ENCODE measurements around the gene REEP1.
"Not testable (repeated sequence)": the region's sequence is repeated elsewhere in the genome, so short reads cannot be mapped to it uniquely, and the experiment has no call there.

Gene REEP1

DNA sequence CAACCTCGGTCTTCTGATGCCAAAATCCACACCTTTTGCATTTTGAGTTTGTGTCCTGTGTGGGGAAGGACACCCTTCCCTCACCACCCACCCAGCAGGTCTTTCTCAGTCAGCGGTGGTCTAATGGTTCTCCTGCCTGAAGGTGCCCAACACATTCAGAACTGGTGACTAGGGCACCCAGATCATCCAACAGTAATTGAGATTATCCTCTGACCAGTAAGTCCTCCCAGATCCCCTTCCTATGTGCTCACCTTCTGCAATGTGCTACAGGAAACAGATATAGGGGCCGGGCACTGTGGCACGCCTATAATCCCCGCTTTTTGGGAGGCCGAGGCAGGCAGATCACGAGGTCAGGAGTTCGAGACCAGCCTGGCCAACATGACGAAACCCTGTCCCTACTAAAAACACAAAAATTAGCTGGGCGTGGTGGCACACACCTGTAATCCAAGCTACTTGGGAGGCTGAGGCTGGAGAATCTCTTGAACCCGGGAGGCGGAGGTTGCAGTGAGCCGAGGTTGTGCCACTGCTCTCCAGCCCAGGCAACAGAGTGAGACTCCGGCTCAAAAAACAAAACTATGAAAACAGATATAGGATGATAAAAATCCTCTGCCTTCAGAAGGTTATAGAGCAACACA, 56.2 kb downstream of the REEP1 start:
- DNase-seq = no peak

DNA sequence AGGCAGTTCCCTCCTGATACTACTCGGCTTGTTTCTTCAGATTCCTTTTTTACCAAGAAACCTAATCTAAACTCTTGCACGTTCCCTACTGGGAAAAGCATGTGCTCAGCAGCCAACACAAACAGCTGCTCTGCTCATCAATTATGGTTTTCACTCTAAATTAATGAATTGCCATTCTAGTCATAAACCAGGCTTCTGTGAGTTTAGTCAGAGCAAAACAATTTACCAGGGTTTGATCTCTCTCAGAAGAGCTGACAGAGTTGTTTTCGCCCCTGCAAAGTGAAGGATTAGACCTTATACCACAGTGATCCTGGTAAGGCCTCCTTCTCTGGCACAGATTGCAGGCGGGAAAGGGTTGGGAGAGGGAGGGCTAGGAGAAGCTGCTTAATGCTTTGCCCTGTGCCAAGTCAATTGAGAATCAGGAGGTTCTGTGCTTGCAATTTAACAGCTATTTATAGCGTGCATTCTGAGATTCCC, 57.2 kb downstream of the REEP1 start:
- DNase-seq = peak; percentile 60

DNA sequence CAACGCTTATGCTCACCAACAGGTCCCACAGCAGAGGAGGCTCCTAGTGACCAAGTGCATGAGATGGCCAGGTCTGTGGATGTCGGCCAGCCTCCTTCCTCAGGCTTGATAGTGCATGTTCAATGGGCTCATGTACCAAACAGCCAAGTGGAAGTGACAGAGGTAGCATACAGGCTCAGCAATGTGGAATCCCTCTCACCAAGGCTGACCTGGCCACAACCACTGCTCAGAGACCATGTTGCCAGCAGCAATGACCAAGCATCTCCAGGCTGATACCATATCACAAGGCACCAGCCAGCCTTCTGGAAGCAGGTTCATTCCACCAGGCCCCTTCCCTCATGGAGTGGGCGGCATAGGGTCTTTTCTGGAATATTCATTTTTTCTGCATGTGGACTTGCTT, 61.5 kb downstream of the REEP1 start:
- no peak for DNase-seq

DNA sequence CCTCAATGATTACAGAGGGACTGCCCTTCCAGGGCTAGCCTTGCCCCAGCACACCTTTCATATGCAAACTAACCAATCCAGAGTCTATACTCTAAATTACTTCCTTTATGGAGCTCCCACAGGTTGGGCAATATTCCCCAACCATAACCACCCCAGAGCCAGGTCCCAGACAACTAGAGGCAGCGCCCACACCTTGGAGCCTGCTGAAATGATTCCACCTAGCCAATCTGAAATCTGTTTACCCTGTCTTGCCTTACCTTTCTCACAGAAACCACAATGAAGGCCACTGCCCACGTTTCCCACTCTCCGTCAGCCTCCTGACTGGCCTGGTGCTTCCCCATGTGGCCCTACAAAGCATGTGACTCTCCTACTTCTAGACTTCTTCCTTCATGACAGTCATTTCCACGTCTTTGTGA, 62.0 kb downstream of the REEP1 start:
- DNase-seq = no peak

DNA sequence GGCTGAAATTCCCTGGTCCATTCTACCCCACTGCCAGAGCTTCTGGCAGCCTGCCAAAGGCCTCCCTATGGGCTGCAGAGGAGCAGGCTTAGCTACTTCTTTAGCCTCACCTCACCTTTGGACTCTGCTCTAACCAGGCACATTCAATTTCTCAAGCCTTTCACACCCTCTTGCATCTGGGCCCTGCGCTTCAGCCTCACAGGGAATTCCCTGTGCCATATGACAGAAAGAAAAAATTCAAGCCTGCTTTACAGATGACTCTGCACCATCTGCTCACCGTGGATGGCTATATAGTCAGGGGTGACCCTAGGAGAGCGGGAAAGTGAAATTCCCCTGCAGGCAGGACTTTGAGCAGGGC, 62.5 kb downstream of the REEP1 start:
- peak; percentile 12 for DNase-seq

DNA sequence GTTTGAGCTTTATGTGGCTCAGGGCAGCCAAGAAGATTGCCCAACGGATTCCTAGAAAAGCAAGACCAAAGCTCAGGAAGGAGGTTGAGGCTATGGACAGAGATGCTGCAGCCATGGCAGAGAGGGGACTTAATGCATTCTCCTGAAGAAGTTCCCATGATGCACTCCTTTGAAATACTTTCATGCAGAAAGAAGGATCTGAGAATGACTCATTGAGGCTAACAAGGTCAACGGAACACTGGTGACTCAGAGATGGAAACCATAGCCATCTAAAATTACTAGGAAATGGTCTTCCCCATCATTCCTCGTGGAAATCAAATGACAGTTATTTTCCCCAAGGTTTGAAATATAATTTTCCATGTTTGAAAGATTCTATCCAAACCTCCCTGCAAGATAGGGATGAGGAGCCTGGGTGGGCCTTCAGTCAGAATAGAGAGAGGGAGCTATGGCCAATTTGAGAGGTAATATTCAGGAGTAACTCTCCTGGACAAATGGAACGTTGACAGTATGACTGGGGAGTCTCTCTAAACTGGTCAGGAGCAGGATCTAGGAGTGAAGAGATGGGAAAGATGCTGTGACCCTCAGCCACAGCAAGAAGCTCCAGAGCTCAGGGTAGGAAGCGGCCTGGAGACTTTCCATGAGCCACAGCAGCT, 63.0 kb downstream of the REEP1 start:
- DNase-seq = peak; percentile 58

DNA sequence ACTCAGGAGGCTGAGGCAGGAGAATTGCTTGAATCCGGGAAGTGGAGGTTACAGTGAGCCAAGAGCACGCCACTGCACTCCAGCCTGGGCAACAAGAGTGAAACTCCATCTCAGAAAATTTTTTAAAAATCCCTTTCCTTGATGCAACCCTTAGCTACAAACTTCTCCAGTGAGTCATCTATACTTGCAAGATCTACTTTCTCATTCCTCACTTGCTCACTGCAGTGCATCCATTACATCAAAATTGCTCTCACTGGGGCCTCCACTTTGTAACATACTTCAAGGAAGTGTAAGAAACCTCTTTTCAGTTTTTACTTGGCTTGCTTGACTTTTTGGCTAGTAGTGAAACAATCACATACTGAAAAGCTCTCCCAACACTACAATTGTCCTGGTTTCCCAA, 65.3 kb downstream of the REEP1 start:
- DNase-seq = no peak

DNA sequence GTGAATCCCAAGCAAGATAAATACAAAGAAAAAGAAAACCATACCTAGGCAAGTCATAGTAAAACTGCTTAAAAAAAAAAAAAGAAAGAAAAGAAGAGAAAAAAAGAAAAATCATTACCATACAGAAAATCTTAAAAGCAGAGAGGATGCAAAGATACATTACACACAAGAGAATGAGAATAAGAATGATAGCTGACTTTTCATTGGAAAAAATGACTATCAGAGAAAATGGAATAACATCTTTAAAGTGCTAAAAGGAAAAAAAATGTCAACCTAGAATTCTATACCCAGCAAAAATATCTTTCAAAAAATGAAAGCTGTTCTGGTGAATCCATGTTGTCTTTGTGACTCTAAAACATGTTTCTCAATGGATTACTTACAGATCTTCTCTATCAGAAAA, 66.2 kb downstream of the REEP1 start:
- no peak for DNase-seq

DNA sequence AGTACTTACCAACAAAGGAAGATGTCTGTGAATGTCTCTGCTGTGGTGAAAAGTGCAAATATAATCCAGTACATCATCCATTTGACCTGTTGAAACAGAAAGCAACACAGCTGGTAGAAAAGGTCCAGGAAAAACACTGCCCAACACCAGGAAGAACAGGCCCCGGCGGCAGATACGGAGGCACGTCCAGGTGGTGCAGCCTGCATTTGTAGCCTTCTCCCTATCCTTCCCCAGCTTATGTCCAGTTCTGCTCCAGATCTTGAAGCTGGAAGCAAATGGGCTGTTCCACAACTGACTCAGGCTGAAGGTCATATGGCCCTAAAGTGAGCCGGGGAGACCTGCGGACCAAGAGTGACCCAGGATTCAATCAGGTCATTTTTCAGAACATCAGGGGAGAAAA, 73.5 kb downstream of the REEP1 start:
- DNase-seq = no peak

DNA sequence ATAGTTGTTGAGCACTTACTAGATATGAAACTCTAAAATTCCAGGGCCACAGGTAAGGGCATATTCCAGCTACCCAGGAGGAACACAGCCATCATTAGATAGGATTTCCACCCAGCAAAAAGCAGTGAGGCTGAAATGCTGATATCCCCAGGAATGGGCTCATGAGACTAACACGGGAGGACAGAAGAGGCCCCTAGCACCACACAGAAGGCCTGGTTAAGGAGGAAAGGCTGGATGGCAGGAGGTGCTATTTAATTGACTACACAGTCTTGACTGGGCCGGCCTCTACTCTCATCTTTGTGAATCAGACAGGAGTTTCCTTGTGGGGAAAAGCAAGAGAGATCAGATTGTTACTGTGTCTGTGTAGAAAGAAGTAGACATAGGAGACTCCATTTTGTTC, 76.4 kb downstream of the REEP1 start:
- no peak for DNase-seq

DNA sequence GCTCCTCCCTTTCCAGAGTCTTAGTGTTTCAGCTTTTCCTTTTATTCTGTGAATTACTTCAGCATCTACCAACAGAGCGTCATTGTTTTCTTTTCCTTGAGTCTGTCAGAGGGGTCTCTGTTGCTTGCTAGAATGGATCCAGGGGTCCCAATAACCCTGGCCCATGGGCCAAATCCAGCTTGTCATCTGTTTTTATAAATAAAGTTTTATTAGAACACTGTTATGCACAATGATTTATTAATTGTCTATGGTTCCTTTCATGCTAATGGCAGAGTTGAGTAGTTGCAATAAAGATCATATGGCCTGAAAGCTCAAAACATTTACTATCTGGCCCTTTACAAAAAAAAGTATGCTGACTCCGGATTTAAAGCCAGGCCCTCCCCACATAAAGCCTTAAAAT, 79.3 kb downstream of the REEP1 start:
- no peak for DNase-seq

DNA sequence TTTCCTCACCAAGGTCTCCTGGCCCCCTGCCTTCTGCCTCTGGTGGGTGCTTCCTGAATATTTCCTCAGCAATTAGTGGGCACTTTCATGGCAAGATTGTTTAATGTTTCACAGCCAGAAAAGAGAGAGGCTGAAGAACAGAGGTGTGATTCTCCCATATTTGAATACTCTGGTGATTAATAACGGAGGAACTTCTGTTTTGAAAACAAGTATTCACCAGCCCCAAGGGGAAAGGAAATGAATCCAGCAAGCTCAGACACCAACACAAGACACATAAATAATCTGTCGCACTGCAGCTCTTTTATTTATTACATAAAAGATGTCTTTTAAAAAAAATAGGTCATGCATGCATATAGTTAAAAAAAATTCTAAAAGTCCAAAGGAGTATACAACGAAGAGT, 80.4 kb downstream of the REEP1 start:
- no peak for DNase-seq

DNA sequence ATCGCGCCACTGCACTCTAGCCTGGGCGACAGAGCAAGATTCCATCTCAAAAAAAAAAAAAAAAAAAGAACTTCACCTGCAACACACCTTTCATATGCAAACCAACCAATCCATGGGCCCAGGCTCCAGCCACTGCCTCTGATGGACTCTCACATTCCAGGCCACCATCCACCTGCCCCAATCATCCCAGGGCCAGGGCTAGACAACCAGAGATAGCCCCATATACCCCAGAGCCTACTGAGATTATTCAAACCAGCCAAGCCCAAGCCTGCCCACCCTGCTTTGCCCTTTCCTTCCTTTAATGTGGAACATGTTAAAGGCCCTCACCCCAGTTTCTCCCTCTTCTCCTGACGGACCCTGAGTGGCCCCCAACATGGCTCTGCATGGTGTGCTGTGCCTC, 81.1 kb downstream of the REEP1 start:
- no peak for DNase-seq

DNA sequence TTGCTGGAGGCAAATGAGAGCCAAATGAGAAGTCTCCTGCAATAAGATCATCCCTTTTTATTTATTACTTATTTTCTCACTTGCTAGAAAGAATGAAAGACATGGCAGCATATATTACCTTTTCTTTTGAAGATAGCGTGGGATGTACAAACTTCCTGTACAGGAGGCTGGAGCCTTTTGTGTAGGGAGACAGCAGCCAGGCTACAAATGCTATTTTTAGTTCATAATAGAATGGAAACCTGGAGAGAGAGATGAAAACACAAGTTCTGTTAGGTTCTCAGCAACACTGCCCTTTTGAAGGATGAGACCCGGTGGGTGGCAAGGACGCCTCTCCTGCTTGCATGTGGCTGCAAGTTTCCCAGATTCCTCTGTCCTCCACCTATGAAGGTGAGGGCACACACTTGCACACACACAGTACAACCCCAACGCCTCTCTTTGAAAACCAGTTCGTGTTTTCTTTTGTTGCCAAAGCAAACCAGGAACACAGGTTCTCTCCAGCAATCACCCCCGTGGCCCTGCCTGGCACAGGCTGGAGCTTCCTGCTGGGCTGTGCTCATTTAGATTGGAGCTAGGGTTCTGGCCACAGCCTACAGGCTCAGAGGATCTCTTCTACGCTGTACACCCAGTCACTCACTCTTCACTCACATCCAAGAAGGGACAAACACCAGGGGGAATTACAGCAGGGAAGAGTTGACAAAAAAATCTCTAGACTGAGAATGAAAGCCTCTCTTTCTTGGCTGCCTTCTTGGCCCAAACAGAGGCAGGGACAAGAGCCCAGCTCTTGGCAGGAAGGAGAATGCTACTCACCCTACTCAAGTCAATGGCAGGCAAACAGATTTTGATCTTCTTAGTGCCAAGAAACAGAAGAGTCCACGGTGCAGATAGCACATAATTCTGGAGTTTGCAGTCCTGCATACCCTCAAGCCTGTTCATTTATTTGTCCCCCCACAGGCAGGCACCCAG, 82.6 kb downstream of the REEP1 start:
- DNase-seq = no peak

DNA sequence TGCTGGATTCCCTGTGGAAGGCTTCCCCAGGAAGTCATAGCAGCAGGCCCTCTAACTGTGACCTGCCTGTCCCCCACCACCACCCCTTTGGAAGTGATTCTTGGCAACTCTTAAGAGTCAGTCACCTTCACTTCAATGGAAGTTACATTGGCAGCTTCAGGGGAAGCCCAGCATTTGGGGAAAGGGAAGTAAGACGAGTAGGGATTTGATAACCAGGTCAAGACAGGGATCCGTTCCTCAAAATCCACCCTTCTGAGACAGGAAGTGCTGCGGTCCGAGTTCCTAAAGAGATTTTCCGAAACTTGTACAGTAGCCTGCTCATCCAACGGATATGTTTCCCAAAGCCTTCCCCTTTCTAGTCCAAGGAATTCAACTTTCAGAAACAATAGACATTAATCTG, 84.0 kb downstream of the REEP1 start:
- no peak for DNase-seq

DNA sequence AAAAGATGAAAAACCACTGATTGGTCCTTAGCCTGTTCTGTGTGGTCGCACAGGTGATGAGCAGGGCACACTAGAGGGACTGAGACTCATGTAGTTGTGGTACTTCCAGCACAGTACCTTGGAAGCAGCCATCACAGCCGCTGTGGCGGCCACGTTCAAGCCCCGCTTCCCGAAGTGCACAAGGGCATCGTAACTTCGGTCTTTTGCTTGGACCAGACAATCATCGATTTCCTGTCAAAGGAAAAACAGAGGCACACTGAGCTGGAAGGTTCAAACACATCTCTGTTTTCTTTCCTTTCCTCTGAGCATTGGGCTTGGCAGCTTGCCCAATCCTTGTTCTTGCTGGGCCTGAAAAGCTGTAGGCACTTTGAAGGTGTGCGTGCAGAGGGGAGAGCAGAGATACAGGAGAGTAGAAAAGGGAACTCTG, 85.6 kb downstream of the REEP1 start:
- DNase-seq = no peak

DNA sequence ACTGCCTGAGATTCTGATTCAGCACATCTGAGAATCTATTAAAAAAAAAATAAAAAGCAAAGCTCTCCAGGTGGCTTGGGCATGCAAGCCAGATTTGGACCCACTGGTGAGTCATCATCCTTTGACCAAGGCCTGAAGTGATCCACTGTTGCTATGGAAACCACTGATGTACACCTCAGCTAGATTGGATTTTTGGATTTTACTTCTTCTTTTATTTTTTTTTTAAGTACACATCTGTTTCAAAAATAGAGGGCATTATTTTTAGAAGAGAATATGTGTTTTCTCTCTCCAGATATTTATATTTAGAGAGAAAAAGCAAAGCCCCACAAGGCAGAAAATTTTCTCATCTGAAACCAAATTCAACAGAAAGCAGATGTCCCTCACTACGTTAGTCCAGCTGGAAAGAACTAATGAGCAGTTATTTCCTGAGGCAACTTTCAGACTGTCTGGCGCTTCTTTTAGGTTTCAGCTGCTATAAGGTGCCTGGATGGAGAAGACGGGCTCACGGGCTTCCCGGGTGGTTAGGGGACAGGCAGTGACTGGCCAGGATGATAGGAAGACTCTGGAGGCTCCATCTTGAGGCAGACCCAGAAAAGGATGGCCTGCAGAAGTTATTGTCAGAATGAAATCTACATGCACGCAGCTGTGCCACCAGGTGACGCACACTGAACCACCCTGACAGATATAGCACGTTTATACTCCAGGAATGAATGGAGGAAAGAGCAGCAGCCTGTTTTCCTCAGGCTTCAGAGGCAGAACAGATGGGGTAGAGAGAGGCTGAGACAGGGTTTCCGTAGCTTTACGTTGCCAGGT, 87.6 kb downstream of the REEP1 start:
- DNase-seq = peak; percentile 80

DNA sequence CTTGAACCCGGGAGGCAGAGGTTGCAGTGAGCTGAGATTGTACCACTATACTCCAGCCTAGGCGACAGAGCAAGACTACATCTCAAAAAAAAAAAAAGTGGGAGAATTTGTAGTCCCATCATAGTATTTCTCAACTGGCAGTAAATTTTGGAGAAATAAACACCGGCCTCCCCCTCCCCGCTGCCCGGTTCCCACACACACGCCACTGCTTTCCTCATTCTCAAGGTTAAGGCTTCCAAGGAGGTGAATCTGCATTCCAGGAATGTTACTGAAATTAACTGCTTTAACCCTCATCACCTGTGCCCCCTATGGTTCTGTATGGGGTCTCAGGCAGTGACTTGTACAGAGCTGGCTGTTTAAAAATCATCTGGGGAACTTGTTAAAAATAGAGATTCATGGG, 88.2 kb downstream of the REEP1 start:
- no peak for DNase-seq

DNA sequence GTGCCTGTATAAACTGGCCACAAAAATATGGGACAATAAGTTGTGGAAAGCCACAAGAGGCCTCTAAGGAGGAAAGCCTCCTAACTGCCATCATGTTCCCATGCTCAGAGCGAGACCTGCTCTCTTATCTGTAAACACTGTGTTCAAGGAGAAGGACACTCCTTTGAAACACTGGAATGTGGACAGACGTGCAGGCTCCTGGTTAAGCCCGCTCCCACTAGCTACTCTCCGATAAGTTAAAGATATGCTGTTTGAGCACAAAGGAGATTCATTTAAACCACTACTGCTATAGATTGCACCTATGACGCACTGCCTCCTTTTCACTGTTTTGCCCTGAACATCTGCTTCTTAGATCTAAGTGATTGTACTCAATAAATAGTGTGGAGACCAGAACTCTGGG, 92.2 kb downstream of the REEP1 start:
- DNase-seq = not testable (repeated sequence)

DNA sequence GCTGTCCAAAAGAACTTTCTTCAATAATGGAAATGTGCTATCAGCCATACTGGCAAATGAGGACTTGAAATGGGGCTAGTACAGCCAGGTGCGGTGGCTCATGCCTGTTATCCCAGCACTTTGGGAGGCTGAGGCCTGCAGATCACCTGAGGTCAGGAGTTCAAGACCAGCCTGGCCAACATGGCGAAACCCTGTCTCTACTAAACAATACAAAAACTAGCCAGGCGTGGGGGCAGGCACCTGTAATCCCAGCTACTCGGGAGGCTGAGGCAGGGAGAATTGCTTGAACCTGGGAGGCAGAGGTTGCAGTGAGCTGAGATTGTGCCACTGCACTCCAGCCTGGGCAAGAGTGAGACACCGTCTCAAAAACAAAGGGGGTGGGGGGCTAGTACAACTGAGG, 92.6 kb downstream of the REEP1 start:
- DNase-seq = not testable (repeated sequence)

DNA sequence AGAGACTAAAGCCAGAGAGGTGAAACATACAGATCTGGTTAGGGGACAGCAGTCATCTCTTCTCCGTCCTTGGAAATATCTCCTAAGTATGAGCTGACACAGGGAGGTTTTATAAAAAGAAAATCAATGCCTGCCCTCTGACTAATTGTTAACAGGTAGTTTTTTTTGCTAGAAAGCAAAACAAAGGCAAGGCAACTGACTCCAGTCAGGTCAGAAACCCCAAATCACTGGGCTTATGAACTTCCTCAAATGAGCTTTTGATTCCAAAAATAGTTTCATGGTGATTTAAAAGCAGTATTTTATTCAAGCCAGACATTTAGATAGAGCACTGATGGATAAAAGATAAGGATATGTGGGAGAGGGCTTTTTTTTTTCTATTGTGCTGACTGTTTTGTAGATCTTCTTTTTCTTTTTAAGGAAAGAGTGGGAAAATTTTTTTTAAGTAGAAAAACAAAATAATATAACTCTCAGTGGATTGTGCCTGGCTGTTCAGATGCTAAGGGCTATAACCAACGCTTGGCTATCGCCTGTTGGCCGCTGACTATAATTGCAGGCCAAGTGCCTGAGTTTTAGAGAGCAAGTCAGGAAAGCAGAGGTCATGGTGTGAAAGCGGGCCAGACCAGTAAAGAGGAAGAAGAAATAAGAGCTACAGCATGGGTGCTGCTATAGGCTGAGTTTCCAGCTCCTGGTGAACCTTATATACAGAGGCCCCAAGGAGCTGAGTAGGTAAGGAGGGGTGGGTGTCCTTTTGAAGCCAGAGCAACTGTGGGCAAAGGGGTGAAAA, 93.3 kb downstream of the REEP1 start:
- no peak for DNase-seq

DNA sequence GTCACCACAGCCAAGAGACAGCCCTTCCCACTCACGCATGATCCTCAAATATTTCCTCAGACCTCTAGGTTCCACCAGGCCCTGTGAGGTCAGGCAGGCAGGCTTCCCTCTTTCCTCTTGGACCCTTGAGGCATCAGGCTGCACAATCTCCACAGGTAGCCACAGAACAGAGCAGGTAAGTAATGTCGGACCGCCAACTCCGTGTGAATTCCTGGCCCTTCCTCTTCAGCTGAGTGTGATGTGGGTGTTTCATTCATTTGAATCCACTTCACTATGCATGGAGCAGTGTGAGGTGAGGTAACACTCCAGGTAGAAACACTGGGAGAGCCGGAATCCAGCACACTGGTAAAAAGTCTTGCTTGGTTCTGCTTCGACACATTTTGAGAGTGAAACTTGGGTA, 94.2 kb downstream of the REEP1 start:
- no peak for DNase-seq
